Measurements from ENCODE around the gene MYL9. TPM values are rescaled to one million over a fixed set of nuclear protein-coding genes. Genes with fewer than 3 reads are reported as not detected.

Gene MYL9
- total RNA-seq, 4 donors from 2014 or later, result 1,087 to 2,842 (median 1,707) TPM

DNA sequence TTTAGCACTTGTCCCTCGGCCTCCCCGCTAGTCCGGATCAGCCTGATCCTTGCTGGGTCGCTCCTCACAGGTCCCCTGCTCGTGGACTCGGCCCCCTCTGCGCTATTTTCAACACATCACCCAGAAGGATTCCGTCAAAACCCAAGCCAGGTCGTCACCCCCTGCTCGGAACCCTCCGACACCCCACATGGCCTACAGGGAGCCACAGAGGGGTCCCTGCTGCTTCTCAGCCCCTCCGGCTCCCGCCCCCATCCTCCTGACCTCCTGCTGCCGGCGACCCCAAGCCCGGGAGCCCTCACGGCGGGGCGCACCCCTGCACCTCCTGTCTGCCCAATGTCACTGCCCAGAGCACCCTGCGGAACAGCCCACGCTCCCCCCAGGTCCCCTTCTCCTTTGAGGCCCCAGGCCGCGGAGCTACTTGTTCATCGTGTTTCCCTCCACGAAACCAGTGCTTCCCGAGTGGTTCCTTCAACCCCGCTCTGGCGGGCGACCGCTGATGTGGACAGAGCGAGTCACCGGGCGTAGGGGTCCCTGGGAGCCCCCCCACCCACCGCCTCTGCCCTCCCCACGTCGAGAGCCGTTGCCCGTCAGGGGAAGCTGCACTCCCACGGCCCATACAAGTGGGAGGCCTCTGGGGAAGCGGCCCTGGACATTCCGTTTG, 638 bp upstream of the MYL9 start:
- 25 to 28% methylated on average over 8 to 11 of the region's 41 CpGs for WGBS, 2 donors (ENCODE audit: low coverage in 1 of 2)
- Histone ChIP-seq H3K36me3 (peaks cover 0 to 11% of the 10 kb centered on the region in 2 donors), H3K9me3 (no peaks in the 10 kb centered on the region), H3K27me3 (no peaks in the 10 kb centered on the region), H3K4me1 (peaks cover 0 to 96% (median 13%) of the 10 kb centered on the region in 3 donors), H3K4me3 (peak overlapping the region; percentile 90 to 92), H3K27ac (peak overlapping the region; percentile 93 to 98 (median 98))
- peak; percentile 5 for ATAC-seq
- TF ChIP-seq POLR2A (IDR thresholded peaks at IDR 0.05), result no peak
- TF ChIP-seq EP300 (IDR thresholded peaks at IDR 0.05), result no peak
- TF ChIP-seq, protein P1, sequence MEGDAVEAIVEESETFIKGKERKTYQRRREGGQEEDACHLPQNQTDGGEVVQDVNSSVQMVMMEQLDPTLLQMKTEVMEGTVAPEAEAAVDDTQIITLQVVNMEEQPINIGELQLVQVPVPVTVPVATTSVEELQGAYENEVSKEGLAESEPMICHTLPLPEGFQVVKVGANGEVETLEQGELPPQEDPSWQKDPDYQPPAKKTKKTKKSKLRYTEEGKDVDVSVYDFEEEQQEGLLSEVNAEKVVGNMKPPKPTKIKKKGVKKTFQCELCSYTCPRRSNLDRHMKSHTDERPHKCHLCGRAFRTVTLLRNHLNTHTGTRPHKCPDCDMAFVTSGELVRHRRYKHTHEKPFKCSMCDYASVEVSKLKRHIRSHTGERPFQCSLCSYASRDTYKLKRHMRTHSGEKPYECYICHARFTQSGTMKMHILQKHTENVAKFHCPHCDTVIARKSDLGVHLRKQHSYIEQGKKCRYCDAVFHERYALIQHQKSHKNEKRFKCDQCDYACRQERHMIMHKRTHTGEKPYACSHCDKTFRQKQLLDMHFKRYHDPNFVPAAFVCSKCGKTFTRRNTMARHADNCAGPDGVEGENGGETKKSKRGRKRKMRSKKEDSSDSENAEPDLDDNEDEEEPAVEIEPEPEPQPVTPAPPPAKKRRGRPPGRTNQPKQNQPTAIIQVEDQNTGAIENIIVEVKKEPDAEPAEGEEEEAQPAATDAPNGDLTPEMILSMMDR (IDR thresholded peaks at IDR 0.05), result no peak
- TF ChIP-seq POLR2AphosphoS5 (IDR thresholded peaks at IDR 0.05), result no peak

DNA sequence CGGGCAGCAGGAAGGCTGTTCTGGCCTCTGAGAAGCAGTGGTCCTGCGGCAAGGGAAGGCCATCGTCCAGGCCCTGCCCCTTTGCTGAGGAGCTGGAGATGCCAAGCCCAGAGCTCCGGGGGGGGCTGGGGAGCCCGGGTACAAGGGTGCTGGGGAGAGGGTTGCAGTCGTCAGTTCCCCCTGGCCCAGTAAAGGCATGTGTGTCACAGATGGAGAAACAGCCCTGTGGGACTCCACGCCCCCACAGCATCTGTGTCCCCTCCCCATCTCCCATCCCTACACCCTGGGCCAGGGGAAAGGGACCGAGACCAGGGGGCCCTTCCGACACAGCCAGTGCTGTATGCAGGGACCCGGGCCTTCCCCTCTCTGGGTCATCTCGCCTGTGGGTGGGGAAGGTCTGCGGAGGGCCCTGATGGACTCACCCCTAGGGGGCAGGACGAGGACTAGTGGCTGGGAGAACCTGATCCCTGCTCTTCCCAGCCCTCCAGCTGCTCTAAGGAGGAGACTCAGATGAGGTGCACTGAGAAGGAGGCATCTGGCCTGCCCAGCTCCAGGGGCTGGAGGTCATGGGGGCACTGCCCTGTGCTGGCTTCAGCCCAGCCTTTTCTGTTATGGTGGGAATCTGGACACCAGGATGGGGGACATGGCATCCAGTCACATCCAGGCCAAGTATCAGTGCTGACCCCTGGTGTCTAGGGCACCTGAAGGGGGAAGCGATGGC, 609 bp downstream of the MYL9 start:
- WGBS, 2 donors (ENCODE audit: low coverage in 1 of 2), result 0 to 15% methylated on average over 3 to 4 of the region's 14 CpGs
- H3K4me1 ChIP-seq, result peaks cover 0 to 96% (median 15%) of the 10 kb centered on the region in 3 donors
- peak overlapping the region; percentile 93 to 98 (median 98) for H3K27ac ChIP-seq
- no peaks in the 10 kb centered on the region for H3K27me3 ChIP-seq
- ATAC-seq, result peak; percentile 32
- TF ChIP-seq POLR2A (IDR thresholded peaks at IDR 0.05) (peak; percentile 20 to 27), POLR2AphosphoS5 (IDR thresholded peaks at IDR 0.05) (peak; percentile 35), EP300 (IDR thresholded peaks at IDR 0.05) (no peak)
- TF ChIP-seq, protein P1 (IDR thresholded peaks at IDR 0.05), result peak in 3 of 4 experiments; percentile 74 to 79 (median 78)
- H3K36me3 ChIP-seq, result peaks cover 0 to 24% of the 10 kb centered on the region in 2 donors
- H3K9me3 ChIP-seq, result no peaks in the 10 kb centered on the region
- peak overlapping the region; percentile 90 to 92 for H3K4me3 ChIP-seq

DNA sequence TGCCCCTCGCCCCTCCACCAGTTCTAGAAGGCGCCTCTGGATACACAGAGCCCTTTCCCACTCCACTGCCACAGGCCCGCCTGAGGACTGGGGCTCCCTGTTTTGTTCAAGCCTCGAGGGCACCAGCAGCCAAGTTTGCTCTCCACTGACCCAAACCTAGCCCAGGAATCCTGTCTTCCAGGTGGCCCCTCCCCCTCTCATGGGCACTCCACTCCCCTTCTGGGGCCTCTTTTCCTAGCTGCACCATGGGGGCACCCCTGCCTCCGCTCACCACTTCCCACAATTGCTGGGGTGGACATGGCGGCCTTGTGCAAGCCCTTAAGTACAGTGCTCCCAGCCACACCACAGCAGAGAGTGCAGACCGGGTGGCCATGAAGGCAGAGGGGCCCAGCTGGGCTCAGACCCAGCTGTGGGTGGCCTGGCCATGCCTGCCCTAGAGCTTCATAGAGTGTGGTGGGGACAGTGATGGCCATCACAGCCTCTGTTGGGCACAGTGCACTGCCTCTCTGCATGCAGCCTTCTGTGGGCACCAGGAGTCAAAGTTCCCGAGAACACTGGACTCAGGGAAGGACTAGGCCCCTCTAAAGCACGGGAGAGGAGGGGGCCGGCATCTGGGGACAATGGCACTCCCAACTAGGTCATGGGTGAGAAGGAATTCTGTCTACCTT, 1.3 kb downstream of the MYL9 start:
- H3K36me3 ChIP-seq, result peaks cover 0 to 31% of the 10 kb centered on the region in 2 donors
- H3K4me1 ChIP-seq, result peaks cover 0 to 98% (median 21%) of the 10 kb centered on the region in 3 donors
- H3K4me3 ChIP-seq, result peak overlapping the region; percentile 90 to 92
- H3K9me3 ChIP-seq, result no peaks in the 10 kb centered on the region
- TF ChIP-seq, protein P1 (IDR thresholded peaks at IDR 0.05), result no peak
- TF ChIP-seq POLR2A (IDR thresholded peaks at IDR 0.05) (no peak), POLR2AphosphoS5 (IDR thresholded peaks at IDR 0.05) (no peak), EP300 (IDR thresholded peaks at IDR 0.05) (no peak)
- peak overlapping the region; percentile 93 to 98 (median 98) for H3K27ac ChIP-seq
- H3K27me3 ChIP-seq, result no peaks in the 10 kb centered on the region
- WGBS, 2 donors (ENCODE audit: low coverage in 1 of 2), result 25% methylated on average over 4 of the region's 10 CpGs; no CpG with 5 or more reads in 1 of the 2 donors
- ATAC-seq, result no peak

DNA sequence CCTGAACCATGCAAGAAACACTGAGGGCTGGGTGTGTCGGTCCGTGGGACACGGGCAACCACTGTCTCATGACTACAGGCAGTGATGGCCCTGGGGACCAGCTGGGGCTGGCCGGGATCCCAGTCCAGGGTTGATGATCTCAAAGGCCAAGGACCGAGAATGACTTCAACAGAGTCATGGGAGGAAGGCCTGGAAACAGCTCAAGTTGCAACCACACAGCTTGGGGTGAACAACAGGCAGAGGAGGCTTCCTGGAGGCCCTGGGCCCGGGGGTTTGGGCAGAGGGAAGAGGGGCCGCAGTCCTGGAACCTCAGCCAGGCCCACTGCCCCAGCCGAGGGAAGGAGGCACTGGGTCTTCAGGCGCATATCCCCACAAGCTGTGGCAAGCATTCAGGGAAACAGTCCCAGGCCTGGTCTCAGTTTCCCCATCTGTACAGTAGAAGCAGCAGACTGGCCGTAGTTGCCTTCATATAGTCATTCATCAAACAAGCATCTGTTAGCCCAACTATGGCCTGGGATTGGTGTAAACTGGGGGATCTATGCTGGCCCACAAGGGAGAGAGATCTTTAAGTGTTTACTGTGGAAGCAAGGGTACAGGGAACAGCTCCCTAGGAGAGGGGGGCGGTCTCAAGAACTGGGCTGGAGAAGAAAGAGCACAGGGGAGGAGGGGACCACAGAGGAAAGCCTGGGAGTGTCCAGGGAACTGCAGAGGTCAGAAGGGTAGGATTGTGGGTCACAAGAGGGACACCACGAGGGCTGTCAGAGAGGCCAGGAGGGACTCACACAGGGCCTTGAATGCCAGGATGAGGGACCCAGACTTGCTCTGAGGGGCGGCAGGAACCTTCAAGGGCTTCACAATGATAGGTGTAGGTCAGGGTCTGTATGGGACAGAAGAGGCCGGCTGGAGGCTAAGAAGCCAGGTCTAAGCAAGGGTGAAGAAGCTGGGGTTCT, 2.1 kb downstream of the MYL9 start:
- TF ChIP-seq POLR2A (IDR thresholded peaks at IDR 0.05) (no peak), EP300 (IDR thresholded peaks at IDR 0.05) (no peak), POLR2AphosphoS5 (IDR thresholded peaks at IDR 0.05) (peak; percentile 41)
- TF ChIP-seq, protein P1 (IDR thresholded peaks at IDR 0.05), result no peak
- peak; percentile 30 for ATAC-seq
- Histone ChIP-seq H3K4me1 (peaks cover 0 to 99% (median 21%) of the 10 kb centered on the region in 3 donors), H3K9me3 (no peaks in the 10 kb centered on the region), H3K27me3 (no peaks in the 10 kb centered on the region), H3K4me3 (peak overlapping the region; percentile 90 to 92), H3K27ac (peak overlapping the region; percentile 93 to 98 (median 98)), H3K36me3 (peaks cover 0 to 39% of the 10 kb centered on the region in 2 donors)
- 0 to 18% methylated on average over 2 of the region's 14 CpGs for WGBS, 2 donors (ENCODE audit: low coverage in 1 of 2)
